Measurements from ENCODE around the gene GMPPA. TPM values are rescaled to one million over a fixed set of nuclear protein-coding genes. Genes with fewer than 3 reads are reported as not detected.

Gene GMPPA
- total RNA-seq, 1 donor: 46.0 TPM

DNA sequence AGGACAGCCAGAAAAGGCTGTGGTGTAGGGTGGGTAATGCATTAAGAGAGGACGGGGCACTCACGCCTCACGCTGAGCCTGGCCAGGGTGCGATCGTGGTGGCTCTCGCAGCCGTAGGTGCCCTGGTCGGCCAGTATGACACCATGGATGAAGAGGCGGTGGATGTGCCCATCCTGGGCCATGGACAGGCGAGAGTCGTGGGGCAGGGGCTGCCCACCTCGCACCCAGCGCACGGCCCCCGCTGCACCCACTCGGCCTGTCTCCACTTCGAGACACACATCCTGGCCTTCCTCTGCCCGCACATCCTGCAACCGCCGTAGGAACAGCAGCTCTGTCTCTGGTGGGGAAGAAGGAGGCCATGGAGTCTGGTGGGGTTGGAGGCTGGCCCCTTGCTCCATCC is 57.3 kb downstream of the GMPPA start:
- H4K20me1 ChIP-seq (ENCODE audit: insufficient read depth, low read length): peaks cover 2% of the 10 kb centered on the region
- H2AFZ ChIP-seq (ENCODE audit: low read length): no peak overlapping the region
- peaks cover 13% of the 10 kb centered on the region for H3K4me1 ChIP-seq (ENCODE audit: insufficient read depth, low read length)
- no peak overlapping the region for H3K4me2 ChIP-seq (ENCODE audit: insufficient read depth, low read length)
- DNase-seq (ENCODE audit: insufficient read length, low spot score, missing footprints): no peak
- H3K27ac ChIP-seq (ENCODE audit: low read depth, low read length): no peak overlapping the region
- no peaks in the 10 kb centered on the region for H3K9me3 ChIP-seq (ENCODE audit: low read depth, low read length)
- peaks cover 2% of the 10 kb centered on the region for H3K27me3 ChIP-seq (ENCODE audit: insufficient read depth, low read length)
- H3K79me2 ChIP-seq (ENCODE audit: insufficient read depth, low read length): no peaks in the 10 kb centered on the region
- TF ChIP-seq, protein P1, sequence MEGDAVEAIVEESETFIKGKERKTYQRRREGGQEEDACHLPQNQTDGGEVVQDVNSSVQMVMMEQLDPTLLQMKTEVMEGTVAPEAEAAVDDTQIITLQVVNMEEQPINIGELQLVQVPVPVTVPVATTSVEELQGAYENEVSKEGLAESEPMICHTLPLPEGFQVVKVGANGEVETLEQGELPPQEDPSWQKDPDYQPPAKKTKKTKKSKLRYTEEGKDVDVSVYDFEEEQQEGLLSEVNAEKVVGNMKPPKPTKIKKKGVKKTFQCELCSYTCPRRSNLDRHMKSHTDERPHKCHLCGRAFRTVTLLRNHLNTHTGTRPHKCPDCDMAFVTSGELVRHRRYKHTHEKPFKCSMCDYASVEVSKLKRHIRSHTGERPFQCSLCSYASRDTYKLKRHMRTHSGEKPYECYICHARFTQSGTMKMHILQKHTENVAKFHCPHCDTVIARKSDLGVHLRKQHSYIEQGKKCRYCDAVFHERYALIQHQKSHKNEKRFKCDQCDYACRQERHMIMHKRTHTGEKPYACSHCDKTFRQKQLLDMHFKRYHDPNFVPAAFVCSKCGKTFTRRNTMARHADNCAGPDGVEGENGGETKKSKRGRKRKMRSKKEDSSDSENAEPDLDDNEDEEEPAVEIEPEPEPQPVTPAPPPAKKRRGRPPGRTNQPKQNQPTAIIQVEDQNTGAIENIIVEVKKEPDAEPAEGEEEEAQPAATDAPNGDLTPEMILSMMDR (IDR thresholded peaks at IDR 0.05; ENCODE audit: extremely low read depth, low read depth, low read length): no peak
- H3K4me3 ChIP-seq (ENCODE audit: insufficient read depth, low read length): no peak overlapping the region
- H3K36me3 ChIP-seq (ENCODE audit: insufficient read depth, low read length): no peaks in the 10 kb centered on the region

DNA sequence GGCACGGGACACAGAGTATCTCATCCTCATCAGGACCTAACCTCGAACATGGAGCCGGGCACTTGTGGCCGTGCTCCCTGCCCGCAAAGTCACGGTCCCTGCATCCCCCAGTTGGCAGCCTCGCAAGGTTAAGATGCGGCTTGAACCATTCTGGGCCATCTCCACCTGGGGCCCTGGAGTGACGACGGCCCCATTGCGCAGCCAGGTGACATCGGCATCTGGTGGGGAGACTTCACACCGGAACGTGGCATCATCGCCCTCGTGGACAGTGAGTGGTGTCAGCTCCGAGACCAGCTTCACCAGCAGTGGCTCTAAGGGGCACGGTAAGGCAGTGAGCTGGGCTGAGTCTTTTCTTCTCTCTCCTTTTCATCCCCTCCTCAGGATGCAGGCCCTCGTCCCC is 57.7 kb downstream of the GMPPA start:
- TF ChIP-seq, protein P1 (IDR thresholded peaks at IDR 0.05; ENCODE audit: extremely low read depth, low read depth, low read length): no peak
- DNase-seq (ENCODE audit: insufficient read length, low spot score, missing footprints): no peak
- peaks cover 2% of the 10 kb centered on the region for H3K27me3 ChIP-seq (ENCODE audit: insufficient read depth, low read length)

More for the DNA sequence above, 57.7 kb downstream of the GMPPA start:
- Histone ChIP-seq H4K20me1 (ENCODE audit: insufficient read depth, low read length) (peaks cover 2% of the 10 kb centered on the region), H2AFZ (ENCODE audit: low read length) (no peak overlapping the region), H3K9me3 (ENCODE audit: low read depth, low read length) (no peaks in the 10 kb centered on the region), H3K4me1 (ENCODE audit: insufficient read depth, low read length) (peaks cover 13% of the 10 kb centered on the region), H3K27ac (ENCODE audit: low read depth, low read length) (no peak overlapping the region), H3K79me2 (ENCODE audit: insufficient read depth, low read length) (no peaks in the 10 kb centered on the region), H3K4me3 (ENCODE audit: insufficient read depth, low read length) (no peak overlapping the region), H3K4me2 (ENCODE audit: insufficient read depth, low read length) (no peak overlapping the region), H3K36me3 (ENCODE audit: insufficient read depth, low read length) (no peaks in the 10 kb centered on the region)

Small RNA genes within 50 kb of the gene (small RNA-seq; reads per million reads assigned to genes)
- gene MIR3132: not detected

Other genes with a start within 250 kb of the GMPPA start
- gene TUBA4B, start 245.6 kb upstream of the GMPPA start, total RNA-seq: not detected in 2 replicates
- gene TUBA4A, start 245.0 kb upstream of the GMPPA start, total RNA-seq: 11.9 and 13.6 TPM in 2 replicates
- 33.3 and 41.3 TPM in 2 replicates for gene DNAJB2, start 219.5 kb upstream of the GMPPA start, total RNA-seq
- under 0.01 and 1.2 TPM in 2 replicates for gene PTPRN, start 189.5 kb upstream of the GMPPA start, total RNA-seq
- not detected in 2 replicates for gene RESP18, start 166.1 kb upstream of the GMPPA start, total RNA-seq
- 60.7 and 67.3 TPM in 2 replicates for gene DNPEP, start 111.0 kb upstream of the GMPPA start, total RNA-seq
- gene DES, start 80.5 kb upstream of the GMPPA start, total RNA-seq: 0.72 and 1.2 TPM in 2 replicates
- gene SPEG, start 64.0 kb upstream of the GMPPA start, total RNA-seq: 24.2 and 26.4 TPM in 2 replicates
- under 0.01 TPM in 1 of 2 replicates, not detected in the other for gene ASIC4, start 15.6 kb downstream of the GMPPA start, total RNA-seq
- 192 and 221 TPM in 2 replicates for gene CHPF, start 44.9 kb downstream of the GMPPA start, total RNA-seq
- 1.1 and 1.5 TPM in 2 replicates for gene TMEM198, start 45.1 kb downstream of the GMPPA start, total RNA-seq
- gene OBSL1, start 72.6 kb downstream of the GMPPA start, total RNA-seq: 60.4 and 65.9 TPM in 2 replicates
- gene INHA, start 73.4 kb downstream of the GMPPA start, total RNA-seq: under 0.01 and 0.29 TPM in 2 replicates
- 19.4 and 22.1 TPM in 2 replicates for gene STK11IP, start 99.0 kb downstream of the GMPPA start, total RNA-seq
- gene SLC4A3, start 128.7 kb downstream of the GMPPA start, total RNA-seq: 2.5 and 3.8 TPM in 2 replicates